ENCODE measurements around the gene SEL1L3. TPM values are rescaled to one million over a fixed set of nuclear protein-coding genes. Genes with fewer than 3 reads are reported as not detected.

SEL1L3 gene
- total RNA-seq, 2 donors from 2014 or later = 9.5 to 9.7 TPM

DNA sequence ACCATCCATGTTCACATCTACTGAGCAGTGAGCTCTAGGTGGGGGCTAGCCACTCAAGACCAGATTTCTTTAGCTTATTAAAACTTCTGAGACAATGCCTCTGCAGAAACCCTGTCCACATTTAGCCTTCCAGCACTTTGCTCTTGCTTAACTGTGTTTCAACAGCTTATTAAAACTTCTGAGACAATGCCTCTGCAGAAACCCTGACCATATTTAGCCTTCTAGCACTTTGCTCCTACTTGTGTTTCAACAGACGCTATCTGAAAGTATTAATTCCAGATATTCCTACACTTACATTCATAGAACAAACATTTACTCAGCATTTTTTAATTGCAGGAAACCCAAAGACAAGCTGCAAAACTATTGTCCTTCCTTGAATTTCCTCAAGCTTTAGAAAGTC is 91.9 kb downstream of the SEL1L3 start:
- intact Hi-C loops (cut with DNase I) = no loop called here
- DNase-seq (ENCODE audit: low spot score) = no peak

DNA sequence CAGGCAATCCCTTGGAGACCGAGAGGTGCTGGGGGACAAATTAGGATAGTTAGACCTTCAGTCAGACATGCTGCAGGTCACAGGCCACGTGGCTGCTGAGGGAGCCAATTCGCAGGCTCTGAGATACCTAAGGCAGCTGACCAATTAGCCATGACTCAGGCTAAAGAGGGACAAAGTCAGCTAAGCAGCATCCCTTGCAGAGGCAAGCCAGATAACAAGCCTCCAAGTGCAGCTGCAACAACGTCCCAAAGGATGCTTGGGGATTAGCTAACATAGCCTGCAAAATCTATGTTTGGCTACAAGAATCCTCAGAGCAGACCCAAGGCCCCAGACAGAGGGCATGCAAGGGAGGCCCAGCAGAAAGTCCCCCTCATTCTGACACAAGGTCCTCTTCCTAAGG is 93.5 kb downstream of the SEL1L3 start:
- intact Hi-C loops (cut with DNase I) = loop anchor here (5.0 to 10.0 kb wide), 2 partner anchors 324 to 327 kb away; no protein-coding TSS in a partner anchor
- no peak for DNase-seq (ENCODE audit: low spot score)

DNA sequence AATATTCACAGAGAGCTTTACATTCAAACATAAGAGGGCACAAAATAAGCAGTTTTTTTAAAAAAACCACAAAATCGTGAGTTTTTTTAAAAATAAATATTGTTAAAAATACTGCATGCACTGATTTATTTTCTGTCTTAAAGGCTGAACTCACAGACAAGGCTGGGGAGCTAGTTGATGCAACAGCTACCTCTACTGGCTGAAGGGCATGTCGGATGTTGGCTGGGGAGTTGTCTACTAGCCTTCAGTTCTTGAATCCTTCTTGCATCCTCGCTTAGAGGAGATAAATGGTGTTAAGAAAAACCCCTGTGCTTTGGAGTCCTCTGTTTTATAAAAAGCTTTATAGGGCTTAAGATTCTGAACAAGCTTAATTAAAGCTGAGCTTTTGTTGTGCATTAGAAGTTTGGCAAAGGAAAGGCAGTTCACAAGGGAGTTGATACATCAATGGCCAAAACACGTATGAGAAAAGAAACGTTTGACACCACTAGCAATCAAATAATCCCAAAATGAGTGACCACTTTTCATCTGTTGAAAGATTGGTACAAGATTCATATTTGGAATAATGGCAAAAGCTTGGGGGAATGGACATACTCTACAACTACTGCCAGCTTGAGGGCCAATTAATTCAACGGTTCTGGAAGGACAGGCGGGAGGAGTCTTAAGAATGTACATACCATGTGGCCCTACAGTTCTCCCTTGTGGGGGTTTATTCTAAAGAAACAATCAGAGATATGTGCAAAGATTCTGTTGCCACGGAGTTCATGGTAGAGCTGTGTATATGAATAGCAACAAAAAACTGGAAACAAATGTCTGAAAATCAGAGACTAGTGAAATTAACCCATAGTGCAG is 94.7 kb downstream of the SEL1L3 start:
- intact Hi-C loops (cut with DNase I) = loop anchor here (5.0 to 10.0 kb wide), 2 partner anchors 323 to 326 kb away; no protein-coding TSS in a partner anchor
- DNase-seq (ENCODE audit: low spot score) = no peak

DNA sequence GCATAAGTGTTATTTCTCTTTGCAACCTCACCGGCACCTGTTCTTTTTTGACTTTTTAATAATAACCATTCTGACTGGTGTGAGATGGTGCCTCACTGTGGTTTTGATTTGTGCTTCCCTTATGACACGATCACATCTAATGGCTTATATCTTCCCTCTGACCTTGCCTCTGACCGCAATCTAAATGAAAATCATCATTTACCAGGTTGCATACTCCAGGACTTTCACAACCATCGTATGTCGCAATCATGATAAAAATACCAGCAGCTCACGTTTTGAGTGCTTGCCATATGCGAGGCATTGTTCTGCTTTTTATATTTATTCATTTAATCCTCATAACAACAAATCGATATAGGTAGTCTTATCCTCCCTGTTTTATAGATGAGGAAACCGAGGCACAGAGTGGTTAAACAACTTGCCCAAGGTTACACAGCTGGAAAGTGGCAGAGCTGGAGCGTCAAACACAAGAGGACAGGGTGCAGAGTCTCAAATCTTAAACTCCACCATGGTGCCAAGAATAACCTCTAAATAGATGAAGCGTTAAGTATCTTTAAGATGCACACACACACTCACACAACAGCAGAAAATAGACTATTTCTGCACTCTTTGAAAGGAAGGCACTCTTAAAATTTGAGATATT is 102.2 kb downstream of the SEL1L3 start:
- DNase-seq (ENCODE audit: low spot score) = no peak
- intact Hi-C loops (cut with DNase I) = loop anchor here in 1 of 2 donors (5.0 to 10.0 kb wide), 2 partner anchors 316 to 1898 kb away; no protein-coding TSS in a partner anchor

DNA sequence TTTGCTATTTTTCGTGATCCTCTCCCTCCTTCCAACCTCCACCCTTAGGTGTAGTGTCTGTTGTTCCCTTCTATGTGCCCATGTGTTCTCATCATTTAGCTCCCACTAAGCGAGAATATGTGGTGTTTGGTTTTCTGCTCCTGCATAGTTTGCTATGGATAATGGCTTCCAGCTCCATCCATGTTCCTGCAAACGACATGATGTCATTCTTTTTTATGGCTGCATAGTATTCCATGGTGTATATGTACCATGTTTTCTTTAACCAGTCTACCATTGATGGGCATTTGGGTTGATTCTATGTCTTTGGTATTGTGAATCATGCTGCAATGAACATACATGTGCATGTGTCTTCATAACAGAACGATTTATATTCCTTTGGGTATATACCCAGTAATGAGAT is 102.7 kb downstream of the SEL1L3 start:
- intact Hi-C loops (cut with DNase I) = loop anchor here in 1 of 2 donors (5.0 to 10.0 kb wide), 2 partner anchors 315 to 1898 kb away; no protein-coding TSS in a partner anchor
- DNase-seq (ENCODE audit: low spot score) = no peak

DNA sequence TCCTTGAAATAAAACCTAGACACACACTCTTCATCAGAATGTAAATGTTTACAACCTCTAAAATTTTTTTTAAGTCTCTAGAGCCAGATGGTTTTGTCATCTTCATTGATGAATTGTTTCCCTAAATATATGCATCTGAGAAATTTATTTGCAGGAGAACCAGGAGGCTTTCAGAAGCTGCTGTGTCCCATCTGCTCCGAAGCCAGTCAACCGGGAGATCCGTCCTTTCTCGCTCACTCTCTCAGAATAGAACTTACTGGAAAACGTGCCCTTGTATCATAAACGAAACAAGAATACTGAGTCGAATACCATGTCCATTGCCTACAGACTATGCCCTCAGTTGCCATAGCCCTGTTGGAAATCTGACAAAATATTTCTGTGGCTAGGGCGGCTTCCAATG is 103.7 kb downstream of the SEL1L3 start:
- DNase-seq (ENCODE audit: low spot score) = no peak
- intact Hi-C loops (cut with DNase I) = no loop called here

DNA sequence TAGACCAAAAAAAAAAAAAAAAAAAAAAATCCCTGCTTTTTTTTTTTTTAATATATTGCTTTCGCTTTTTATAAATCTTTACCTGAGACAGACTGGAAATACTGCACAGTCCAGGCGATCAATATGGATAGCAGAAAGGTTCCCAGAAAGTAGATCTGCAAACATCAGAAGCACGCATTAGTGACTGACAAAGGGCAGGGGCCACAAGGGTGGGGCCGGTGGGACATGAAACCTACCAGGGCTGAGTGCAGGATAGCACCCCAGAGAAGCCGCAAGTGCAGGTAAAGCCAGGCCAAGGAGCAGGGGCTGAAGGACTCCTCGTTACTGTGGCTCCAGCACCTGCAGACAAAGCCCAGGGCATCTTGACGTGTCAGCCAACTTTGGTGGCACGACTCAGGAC is 105.3 kb downstream of the SEL1L3 start:
- intact Hi-C loops (cut with DNase I) = no loop called here
- no peak for DNase-seq (ENCODE audit: low spot score)

DNA sequence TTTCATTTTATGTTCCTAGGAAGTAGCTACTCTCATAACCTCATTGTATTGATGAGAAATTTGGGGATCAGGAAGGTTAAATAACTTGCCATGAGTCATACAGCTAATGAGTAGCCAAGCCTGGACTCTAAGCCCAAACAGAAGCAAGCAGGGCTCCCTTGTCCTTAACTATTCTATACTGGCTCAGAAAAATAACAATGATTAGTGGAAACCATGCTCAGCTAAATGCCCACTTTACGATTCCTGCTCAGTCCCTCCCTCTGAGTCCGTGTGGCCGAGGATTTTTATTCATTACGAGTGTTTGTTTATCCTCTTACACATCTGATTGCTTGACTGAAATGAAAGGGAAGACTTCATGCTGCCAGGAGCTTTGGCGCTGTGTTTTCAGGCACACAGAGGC is 106.3 kb downstream of the SEL1L3 start:
- intact Hi-C loops (cut with DNase I) = no loop called here

DNA sequence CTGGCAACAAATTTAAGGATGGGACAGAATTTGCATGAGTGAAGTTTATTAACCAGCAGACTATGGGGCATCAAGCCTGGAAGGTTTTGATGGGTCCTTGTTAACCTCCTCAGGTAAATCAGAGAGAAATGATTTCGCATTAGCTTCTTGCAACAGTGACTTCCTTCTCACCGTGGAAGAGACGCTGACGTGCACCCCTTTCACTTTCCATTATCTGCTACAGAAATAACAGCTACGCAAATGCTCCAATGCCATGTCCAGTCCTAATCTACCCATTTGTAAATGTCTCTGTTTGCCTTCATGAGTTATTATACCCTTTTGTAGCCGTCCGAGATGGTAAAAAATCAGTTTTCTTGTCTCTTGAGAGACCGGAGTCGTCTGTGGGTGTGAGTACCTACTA is 106.9 kb downstream of the SEL1L3 start:
- intact Hi-C loops (cut with DNase I) = no loop called here
- no peak for DNase-seq (ENCODE audit: low spot score)

More for the DNA sequence above, 106.3 kb downstream of the SEL1L3 start:
- no peak for DNase-seq (ENCODE audit: low spot score)

DNA sequence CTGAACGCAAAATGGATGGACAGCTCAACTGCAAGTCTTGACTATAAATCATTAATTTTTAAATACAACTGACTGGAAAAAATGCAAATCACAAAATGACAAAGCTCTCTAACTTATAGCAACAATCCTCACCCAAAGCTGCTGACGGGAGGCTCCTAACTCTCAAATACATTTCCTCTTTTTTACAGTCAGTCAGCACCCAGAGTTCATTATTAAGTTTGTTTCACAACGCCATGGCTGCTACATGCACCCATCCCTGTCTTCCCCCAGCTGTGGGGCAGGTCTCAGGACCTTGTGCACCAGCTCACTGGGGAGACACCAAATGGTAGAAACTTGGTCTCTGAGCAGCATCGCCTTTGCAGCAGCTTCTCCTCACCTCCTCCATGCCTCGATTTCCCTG is 109.5 kb downstream of the SEL1L3 start:
- intact Hi-C loops (cut with DNase I) = no loop called here
- no peak for DNase-seq (ENCODE audit: low spot score)

DNA sequence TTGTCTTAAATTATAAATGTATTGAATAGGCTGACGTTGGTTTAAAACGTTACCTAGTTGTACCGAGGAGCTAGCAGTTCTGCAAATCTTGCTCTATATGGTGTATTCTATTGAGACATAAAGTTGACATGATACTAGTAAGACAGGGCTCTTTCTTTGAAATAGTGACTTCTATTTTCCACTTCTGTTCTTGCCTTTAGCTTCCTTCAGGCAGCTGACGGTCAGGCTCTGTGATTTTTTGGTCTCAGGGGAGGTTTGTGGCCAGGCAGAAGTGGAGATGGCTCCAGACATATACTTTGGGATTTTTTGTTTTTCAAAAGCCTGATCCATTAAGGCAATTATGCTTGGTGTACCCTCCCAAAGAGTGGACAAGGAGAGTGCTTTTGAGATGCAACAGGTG is 111.9 kb downstream of the SEL1L3 start:
- no peak for DNase-seq (ENCODE audit: low spot score)
- intact Hi-C loops (cut with DNase I) = no loop called here

DNA sequence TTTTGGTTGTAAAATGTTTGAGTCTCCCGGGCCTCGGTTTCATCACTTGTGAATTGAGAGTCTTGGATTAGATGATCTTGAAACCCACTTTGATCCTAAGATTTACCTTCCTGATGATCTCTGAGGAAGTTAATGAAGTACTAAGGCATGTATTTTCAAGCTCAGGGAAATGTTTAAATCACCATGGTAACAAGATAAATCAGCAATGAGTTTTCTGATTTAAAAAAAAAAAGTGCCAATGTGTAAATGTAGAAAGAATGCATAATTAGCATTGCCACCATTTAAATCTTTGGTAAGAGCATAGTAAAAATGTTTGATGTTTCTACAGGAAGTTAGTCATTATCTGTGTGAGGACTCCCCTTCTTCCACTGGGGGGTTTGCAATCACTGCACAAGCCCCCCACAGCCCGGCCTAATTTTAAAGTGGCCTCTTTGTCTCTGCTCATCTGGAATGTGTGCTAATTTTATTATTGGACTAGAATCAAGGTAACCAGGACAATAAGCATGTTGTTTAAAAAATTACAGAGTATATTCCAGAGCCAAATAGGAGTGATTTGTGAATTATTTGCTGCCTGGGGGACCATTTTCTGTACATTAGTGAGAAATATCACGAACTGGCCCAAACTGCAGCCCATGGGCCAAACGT is 113.5 kb downstream of the SEL1L3 start:
- DNase-seq (ENCODE audit: low spot score) = no peak

DNA sequence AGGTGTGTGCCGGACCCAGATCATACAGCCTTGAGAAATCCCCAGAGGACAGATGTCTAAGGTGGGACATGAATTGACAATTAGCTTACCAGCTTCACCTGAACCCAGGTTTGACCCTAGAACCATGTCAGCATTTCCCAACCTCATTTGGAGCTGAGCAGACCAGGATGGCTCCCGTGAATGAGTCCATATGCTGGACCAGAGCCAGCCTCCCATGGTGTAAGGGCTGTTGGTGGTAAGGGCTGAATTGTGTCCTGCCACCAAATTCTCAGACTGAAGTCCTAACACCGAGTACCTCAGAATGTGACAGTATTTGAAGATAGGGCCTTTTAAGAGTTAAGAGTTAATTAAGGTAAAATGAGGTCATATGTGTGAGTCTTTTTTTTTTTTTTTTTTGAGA is 118.8 kb downstream of the SEL1L3 start:
- DNase-seq (ENCODE audit: low spot score) = no peak
- intact Hi-C loops (cut with DNase I) = no loop called here

More for the DNA sequence above, 113.5 kb downstream of the SEL1L3 start:
- intact Hi-C loops (cut with DNase I) = no loop called here

DNA sequence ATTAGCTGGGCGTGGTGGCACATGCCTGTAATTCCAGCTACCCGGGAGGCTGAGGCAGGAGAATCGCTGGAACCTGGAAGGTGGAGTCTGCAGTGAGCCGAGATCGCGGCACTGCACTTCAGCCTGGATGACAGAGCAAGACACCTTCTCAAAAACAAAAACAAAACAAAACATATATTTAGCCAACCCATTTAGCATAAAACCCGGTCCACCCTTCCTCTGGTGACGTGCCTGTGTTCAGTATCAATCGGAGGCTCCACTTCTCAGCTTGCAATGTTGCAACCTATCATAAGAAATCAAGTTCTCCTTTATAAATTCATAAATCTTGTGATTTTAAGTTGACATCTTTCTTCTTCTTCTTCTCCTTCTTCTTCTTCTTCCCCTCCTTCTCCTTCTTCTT is 133.2 kb downstream of the SEL1L3 start:
- no peak for DNase-seq (ENCODE audit: low spot score)

DNA sequence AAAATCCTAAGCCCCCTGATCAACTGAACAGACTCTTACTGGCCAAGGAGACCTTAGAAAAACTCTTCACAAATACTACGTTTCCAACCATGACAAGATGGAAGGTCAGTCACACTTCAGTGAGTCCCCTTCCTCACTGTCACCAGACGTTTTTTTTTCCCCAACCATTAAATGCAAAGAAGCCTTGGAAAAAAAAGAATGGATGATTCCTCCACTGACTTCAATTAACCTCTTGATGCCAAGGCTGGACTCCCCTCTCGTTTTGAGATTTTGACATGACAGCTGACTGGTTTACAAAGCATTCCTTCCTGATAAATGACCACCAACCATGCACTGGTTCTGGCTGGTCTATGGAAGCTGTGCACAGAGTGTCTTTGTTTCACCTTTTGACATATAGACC is 133.9 kb downstream of the SEL1L3 start:
- intact Hi-C loops (cut with DNase I) = no loop called here
- DNase-seq (ENCODE audit: low spot score) = no peak

More for the DNA sequence above, 133.2 kb downstream of the SEL1L3 start:
- intact Hi-C loops (cut with DNase I) = no loop called here

DNA sequence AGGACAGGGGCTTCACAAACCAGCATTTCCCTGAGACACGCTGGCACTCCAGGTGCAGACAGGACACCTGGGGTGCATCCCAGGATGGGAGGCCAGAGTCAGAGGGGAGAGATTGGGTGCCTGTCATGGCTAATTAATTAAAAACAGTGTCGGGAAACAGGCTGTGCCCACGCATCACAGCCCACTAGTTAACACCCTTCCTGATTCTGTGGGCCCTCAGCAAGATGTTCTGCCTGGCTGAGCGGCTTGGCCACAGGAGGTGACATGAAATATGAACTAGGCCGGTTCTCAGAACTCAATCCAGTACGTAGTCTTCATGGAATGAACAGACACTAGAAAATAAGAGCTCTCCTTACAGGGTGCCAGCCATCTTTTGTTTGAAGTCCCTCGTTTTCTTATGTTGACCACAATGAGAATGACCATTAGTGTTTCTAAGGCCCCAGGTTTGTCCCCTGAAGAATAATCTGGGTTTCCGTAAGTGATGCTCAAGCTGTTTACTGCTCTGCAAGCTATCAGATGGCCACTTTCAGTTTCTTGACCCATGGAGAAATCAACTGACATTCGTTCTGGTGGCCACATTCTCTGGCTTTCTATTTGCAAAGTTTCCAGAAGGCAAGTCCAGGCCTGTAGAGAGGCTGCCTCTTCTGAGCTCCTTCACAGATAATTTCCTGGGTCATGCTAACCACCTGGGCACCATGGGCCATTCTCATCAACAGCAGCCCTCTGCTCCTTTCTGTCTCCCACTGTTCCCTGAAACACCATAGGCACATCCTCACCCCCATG is 134.9 kb downstream of the SEL1L3 start:
- DNase-seq (ENCODE audit: low spot score) = no peak
- intact Hi-C loops (cut with DNase I) = no loop called here

DNA sequence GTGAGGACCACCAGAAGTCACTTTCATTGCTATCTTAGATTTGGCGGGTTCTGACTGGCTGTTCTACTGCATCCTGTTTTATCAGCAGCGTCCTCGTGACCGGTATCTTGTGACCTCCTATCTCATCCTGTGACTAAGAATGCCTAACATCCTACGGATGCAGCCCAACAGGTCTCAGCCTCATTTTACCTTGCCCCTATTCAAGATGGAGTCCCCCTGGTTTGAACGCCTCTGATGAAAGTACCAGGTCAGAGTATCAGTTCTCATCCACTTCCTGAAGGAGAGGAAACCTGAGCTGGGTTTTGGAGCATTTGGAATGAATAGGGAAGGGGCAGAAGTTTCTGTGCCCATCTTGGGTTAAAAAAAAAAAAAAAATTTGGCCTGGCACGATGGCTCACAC is 136.9 kb downstream of the SEL1L3 start:
- DNase-seq (ENCODE audit: low spot score) = no peak
- intact Hi-C loops (cut with DNase I) = no loop called here

DNA sequence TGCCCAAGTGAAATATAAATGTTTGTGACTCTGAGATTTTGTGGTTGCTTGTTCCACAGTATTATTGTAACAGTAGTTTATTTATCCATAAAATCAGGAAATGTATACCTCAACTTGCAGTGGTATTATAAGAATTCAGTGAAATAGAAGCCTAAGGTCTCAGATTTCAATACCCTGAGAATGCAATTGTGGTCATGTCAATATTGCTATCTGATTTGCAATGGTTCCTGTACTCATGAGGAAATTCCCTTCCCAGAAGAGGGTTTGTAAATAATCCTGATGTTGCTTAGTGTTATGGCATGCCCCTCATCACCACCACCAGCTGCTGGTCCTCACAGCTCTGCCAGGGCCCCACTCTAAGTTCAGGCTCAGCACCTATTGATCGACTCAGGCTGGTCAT is 139.4 kb downstream of the SEL1L3 start:
- intact Hi-C loops (cut with DNase I) = no loop called here
- DNase-seq (ENCODE audit: low spot score) = no peak

DNA sequence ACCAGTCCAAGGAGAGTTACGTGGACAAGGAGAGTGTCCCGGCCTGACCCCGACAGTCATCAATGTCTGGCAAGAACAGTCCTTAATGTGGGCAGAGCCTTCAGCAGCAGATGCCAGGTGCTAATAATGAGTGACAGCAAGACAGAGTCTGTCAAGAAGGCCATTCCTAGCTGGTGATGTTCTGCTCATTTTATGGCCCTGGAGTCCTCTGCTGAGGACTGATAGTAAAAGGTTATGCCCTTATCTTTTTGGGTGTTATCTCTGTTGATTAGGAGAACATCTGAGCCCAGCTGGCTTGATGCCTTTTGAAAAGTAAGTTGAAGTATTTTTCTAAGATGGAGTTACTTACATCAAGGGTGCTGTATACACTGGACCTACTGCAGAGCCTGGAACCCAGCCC is 139.8 kb downstream of the SEL1L3 start:
- no peak for DNase-seq (ENCODE audit: low spot score)
- intact Hi-C loops (cut with DNase I) = no loop called here

Data from posterior vena cava (tissue), 2 donors.